GM12878 (cell line): ENCODE measurements around the gene FRG2B. TPM values are rescaled to one million over a fixed set of nuclear protein-coding genes. Genes with fewer than 3 reads are reported as not detected.

Source experiments
- ATAC-seq: fragments of 200-7000 bp; cut with Tn5 transposase; 3 replicates; pipeline ENCODE4 v1.9.1; 2020; ENCODE audit warnings: mild to moderate bottlenecking, moderate library complexity
- BruUV-seq: library from RNA; stranded (reverse); fragments of 400-500 nt; replicated peaks from 2 replicates; lab custom pipeline; 2021; lab: Mats Ljungman, UMichigan
- CTCF ChIA-PET: fragments of 300-600 bp; sonication (Branson Sonifier 250); formaldehyde crosslinking; extraction: SDS; loops from one replicate; lab custom pipeline; 2021; ENCODE audit warnings: inconsistent platforms; lab: Yijun Ruan, JAX
- POLR2A ChIA-PET: fragments of 350-600 bp; formaldehyde crosslinking; extraction: SDS; loops from one replicate; lab custom pipeline; 2021; ENCODE audit warnings: inconsistent platforms; lab: Charles Lee
- RAD21 ChIA-PET: fragments of 300-600 bp; sonication (Branson Sonifier 250); formaldehyde crosslinking; loops from one replicate; lab custom pipeline; 2023; ENCODE audit warnings: antibody characterized with exemption; ENCODE audit not compliant: unreplicated experiment; lab: Charles Lee
- SMC1A ChIA-PET: fragments of 300-600 bp; sonication (Branson Sonifier 250); formaldehyde crosslinking; loops from one replicate; lab custom pipeline; 2023; ENCODE audit not compliant: unreplicated experiment, uncharacterized antibody; lab: Charles Lee
- DNase-seq: peaks from one replicate; pipeline ENCODE4 v3.0.0-alpha.2; 2011; ENCODE audit warnings: low read depth, low spot score
- FAIRE-seq: peaks from 3 replicates; lab custom pipeline; 2011; peaks lifted over from hg19 to GRCh38; lab: Jason Lieb, UNC
- H2AFZ ChIP-seq: 2 replicates; pipeline ENCODE4 v1.6.0; 2011; ENCODE audit warnings: low read depth, low read length, control low read depth; ENCODE audit not compliant: control insufficient read depth
- H3K27ac ChIP-seq: 2 replicates; pipeline ENCODE4 v1.5.1; 2011; ENCODE audit warnings: control low read depth; ENCODE audit not compliant: control insufficient read depth, insufficient read depth
- H3K27me3 ChIP-seq, 2 experiments: replicated peaks in 1 of 2; 2 replicates each; pipeline versions ENCODE4 v1.6.0 to v1.6.1; 2011; ENCODE audit warnings: low read length in 1 of 2; ENCODE audit not compliant: control insufficient read depth in 2 of 2, insufficient read depth in 2 of 2
- H3K36me3 ChIP-seq, 2 experiments: 2 replicates each; pipeline ENCODE4 v1.5.1; 2011; ENCODE audit warnings: low read length in 1 of 2; ENCODE audit not compliant: control insufficient read depth in 2 of 2, insufficient read depth in 2 of 2
- H3K4me1 ChIP-seq: 2 replicates; pipeline ENCODE4 v1.6.1; 2011; ENCODE audit warnings: mild to moderate bottlenecking, low read length, moderate library complexity, mixed read lengths; ENCODE audit not compliant: control insufficient read depth, insufficient read depth
- H3K4me2 ChIP-seq: 2 replicates; pipeline ENCODE4 v1.6.0; 2011; ENCODE audit warnings: control low read depth; ENCODE audit not compliant: control insufficient read depth, insufficient read depth
- H3K4me3 ChIP-seq: fragments of 200-600 bp; sonication (generic); 2 replicates; pipeline ENCODE4 v1.5.1; 2016
- H3K79me2 ChIP-seq: 2 replicates; pipeline ENCODE4 v1.6.0; 2011; ENCODE audit warnings: low read length; ENCODE audit not compliant: control insufficient read depth, insufficient read depth
- H3K9ac ChIP-seq: 2 replicates; pipeline ENCODE4 v1.8.0; 2011; ENCODE audit warnings: low read length, control low read depth, mixed read lengths; ENCODE audit not compliant: control insufficient read depth, insufficient read depth
- H3K9me3 ChIP-seq: replicated peaks from 3 replicates; pipeline ENCODE4 v1.5.1; 2011; ENCODE audit warnings: mild to moderate bottlenecking, low read length; ENCODE audit not compliant: control insufficient read depth, insufficient read depth
- H4K20me1 ChIP-seq: 2 replicates; pipeline ENCODE4 v1.6.0; 2011; ENCODE audit not compliant: control insufficient read depth, insufficient read depth
- BCL11A ChIP-seq: IDR thresholded peaks from 2 replicates; pipeline ENCODE4 v1.6.1; 2011; ENCODE audit warnings: low read depth, low read length
- CREM ChIP-seq: IDR thresholded peaks from 2 replicates; pipeline ENCODE4 v1.6.1; 2014; ENCODE audit warnings: antibody characterized with exemption, low read depth
- DPF2 ChIP-seq: fragments of 450-650 bp; IDR thresholded peaks from 2 replicates; pipeline ENCODE4 v1.6.1; 2017; ENCODE audit warnings: mild to moderate bottlenecking
- EED ChIP-seq: sonication (generic); IDR thresholded peaks from 2 replicates; pipeline ENCODE4 v1.6.1; 2016; ENCODE audit warnings: antibody characterized with exemption, low read depth
- HCFC1 ChIP-seq: fragments of 150-350 bp; IDR thresholded peaks from 2 replicates; pipeline ENCODE4 v1.6.1; 2014; ENCODE audit warnings: low read length
- IKZF1 ChIP-seq: fragments of 450-650 bp; conservative IDR thresholded peaks from 2 replicates; pipeline ENCODE4 v1.6.1; 2017; ENCODE audit warnings: antibody characterized with exemption, mild to moderate bottlenecking
- MEF2B ChIP-seq: fragments of 450-650 bp; IDR thresholded peaks from 2 replicates; pipeline ENCODE4 v1.6.1; 2018; ENCODE audit warnings: mild to moderate bottlenecking, moderate library complexity; ENCODE audit not compliant: partially characterized antibody, poor library complexity, severe bottlenecking
- NR2C1 ChIP-seq: fragments of 450-650 bp; IDR thresholded peaks from 2 replicates; pipeline ENCODE4 v1.6.1; 2017; ENCODE audit warnings: antibody characterized with exemption, mild to moderate bottlenecking, moderate library complexity
- POLR2AphosphoS2 ChIP-seq: IDR thresholded peaks from 2 replicates; pipeline ENCODE4 v1.6.1; 2011; ENCODE audit warnings: low read depth, mild to moderate bottlenecking, low read length, improper control_type of control experiment, moderate library complexity
- SIX5 ChIP-seq: IDR thresholded peaks from 2 replicates; pipeline ENCODE4 v1.6.1; 2011; ENCODE audit warnings: mild to moderate bottlenecking, low read depth, low read length, moderate library complexity; ENCODE audit not compliant: severe bottlenecking
- SMAD1 ChIP-seq: fragments of 450-650 bp; IDR thresholded peaks from 2 replicates; pipeline ENCODE4 v1.6.1; 2018; ENCODE audit warnings: mild to moderate bottlenecking, low read depth; ENCODE audit not compliant: partially characterized antibody
- SMAD5 ChIP-seq: IDR thresholded peaks from 2 replicates; pipeline ENCODE4 v1.6.1; 2016; ENCODE audit warnings: antibody characterized with exemption, low read depth
- ZNF622 ChIP-seq: fragments of 450-650 bp; IDR thresholded peaks from 2 replicates; pipeline ENCODE4 v1.6.1; 2017; ENCODE audit warnings: mild to moderate bottlenecking, inconsistent platforms
- WGBS: methylation state at CpG from one replicate; pipeline ENCODE4 v1.1.6; 2016; ENCODE audit warnings: low lambda C conversion rate; ENCODE audit not compliant: insufficient replicate concordance, insufficient coverage; ENCODE audit errors: missing lambda C conversion rate; 5-methylcytosine and 5-hydroxymethylcytosine counted together
- in situ Hi-C: fragments of 300-500 bp; cut with MboI; formaldehyde crosslinking; loops from 9 replicates; pipeline ENCODE4 v1.14.3; 2018; ENCODE audit warnings: mixed read lengths
- intact Hi-C: fragments of 100-400 bp; cut with micrococcal nuclease; formaldehyde crosslinking; loops from one replicate; pipeline ENCODE4 v1.14.2; 2022; ENCODE audit not compliant: unreplicated experiment
- polyA plus RNA-seq, 11 experiments: library from polyadenylated mRNA; depleted of rRNA in 4 of 11; unstranded in 6 of 11; stranded (reverse) in 5 of 11; fragments of >200 nt; fragmentation: Nextera tagmentation in 4 of 11; fragmentation: Illumina TruSeq in 1 of 11; extraction: Ambion mirVana in 4 of 11; extraction: Trizol in 1 of 11; gene quantifications; 1 replicate in 1 of 11; 2 replicates in 10 of 11; pipeline versions ENCODE4 v1.2.1 to v1.2.3, GENCODE V29; 2011 to 2016; ENCODE audit warnings: inconsistent platforms in 2 of 11, missing spikeins in 2 of 11, low read depth in 1 of 11
- total RNA-seq, 4 experiments: library from RNA; depleted of rRNA in 3 of 4; stranded (reverse); fragments of >200 nt in 3 of 4; fragmentation: Illumina TruSeq in 1 of 4; extraction: Trizol in 1 of 4; gene quantifications; 2 replicates each; pipeline versions ENCODE4 v1.2.1 to v1.2.3, GENCODE V29; 2013 to 2021
- TF ChIP-seq, protein P1 (sequence below): fragments of 450-650 bp; IDR thresholded peaks from 2 replicates; pipeline ENCODE4 v1.6.1; 2017; ENCODE audit warnings: mild to moderate bottlenecking
- TF ChIP-seq, protein P2 (sequence below): fragments of 450-650 bp; IDR thresholded peaks from 2 replicates; pipeline ENCODE4 v1.6.1; 2017; ENCODE audit warnings: mild to moderate bottlenecking, moderate library complexity
- TF ChIP-seq, protein P3 (sequence below): IDR thresholded peaks from 2 replicates; pipeline ENCODE4 v1.6.1; 2011; ENCODE audit warnings: low read depth, mild to moderate bottlenecking, low read length, moderate library complexity, borderline replicate concordance; ENCODE audit errors: extremely low read depth

FRG2B gene
- total and polyA plus RNA-seq, 10 of the 15 experiments (the other 5 are each of a cell fraction or from before 2014, with no cell fraction given): not detected

DNA sequence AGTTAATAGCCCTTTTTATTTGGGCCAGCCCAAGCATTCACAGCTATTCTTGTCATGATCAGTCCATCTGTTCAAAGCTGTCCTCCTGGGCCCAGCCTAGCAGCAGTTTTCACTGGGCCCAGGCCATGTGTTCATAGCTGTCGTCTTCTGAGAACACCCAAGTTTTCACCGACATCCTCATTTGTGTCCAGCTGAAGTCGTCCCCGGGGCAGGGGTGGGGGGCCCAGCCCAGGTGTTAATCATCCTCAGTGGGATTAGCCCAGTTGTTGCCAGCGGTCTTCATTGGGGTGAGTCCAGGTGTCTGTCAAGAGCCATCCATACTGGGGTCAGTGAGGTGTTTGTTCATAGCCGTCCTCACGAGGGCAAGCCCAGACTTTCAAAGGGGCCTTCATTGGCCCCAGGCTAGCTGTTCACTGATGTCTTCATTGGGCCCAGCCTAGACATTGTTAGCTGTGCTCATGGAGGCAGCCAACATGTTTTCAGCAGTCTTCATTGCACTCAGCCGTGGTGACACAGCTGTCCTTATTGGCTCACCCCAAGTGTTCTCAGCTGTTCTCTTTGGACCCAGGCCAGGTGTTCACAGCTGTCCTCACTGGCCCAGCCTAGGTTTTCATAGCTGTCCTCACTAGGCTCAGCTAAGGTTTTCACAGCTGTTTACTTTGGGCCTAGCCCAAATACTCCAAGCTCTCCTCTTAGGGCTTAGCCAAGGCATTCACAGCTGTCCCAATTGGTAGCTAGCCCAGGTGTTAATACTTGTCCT lies 10.0 kb downstream of the FRG2B start:
- Histone ChIP-seq H3K36me3 (no peaks in the 10 kb centered on the region), H3K79me2 (no peaks in the 10 kb centered on the region), H4K20me1 (no peaks in the 10 kb centered on the region), H3K4me1 (no peaks in the 10 kb centered on the region), H3K9me3 (no peaks in the 10 kb centered on the region; the same call in 2 of the 3 replicates), H3K27ac (no peak overlapping the region), H3K4me3 (no peak overlapping the region), H3K9ac (no peak overlapping the region), H2AFZ (no peak overlapping the region), H3K4me2 (no peak overlapping the region), H3K27me3 (no peaks in the 10 kb centered on the region; a peak in 1 of 4 replicates)
- DNase-seq (no peak), FAIRE-seq (no peak), ATAC-seq (no peak)
- in situ Hi-C loops: no loop called here
- no TSS peak for BruUV-seq
- ChIA-PET POLR2A (no interaction called here), CTCF (interaction anchor here (1.0 to 1.3 kb wide), 3 partner anchors 10 to 287 kb away, joined by 3 to 5 read pairs (median 3); no protein-coding TSS in a partner anchor), RAD21 (no interaction called here), SMC1A (no interaction called here)
- WGBS: 65% methylated on average over 8 of the region's 8 CpGs
- intact Hi-C loops: no loop called here
- TF ChIP-seq NR2C1 (no peak), IKZF1 (no peak), CREM (no peak), SMAD5 (no peak), ZNF622 (no peak), DPF2 (no peak), MEF2B (no peak), EED (no peak), BCL11A (no peak), SMAD1 (no peak), HCFC1 (no peak), SIX5 (no peak), POLR2AphosphoS2 (no peak)
- TF ChIP-seq, protein P1, sequence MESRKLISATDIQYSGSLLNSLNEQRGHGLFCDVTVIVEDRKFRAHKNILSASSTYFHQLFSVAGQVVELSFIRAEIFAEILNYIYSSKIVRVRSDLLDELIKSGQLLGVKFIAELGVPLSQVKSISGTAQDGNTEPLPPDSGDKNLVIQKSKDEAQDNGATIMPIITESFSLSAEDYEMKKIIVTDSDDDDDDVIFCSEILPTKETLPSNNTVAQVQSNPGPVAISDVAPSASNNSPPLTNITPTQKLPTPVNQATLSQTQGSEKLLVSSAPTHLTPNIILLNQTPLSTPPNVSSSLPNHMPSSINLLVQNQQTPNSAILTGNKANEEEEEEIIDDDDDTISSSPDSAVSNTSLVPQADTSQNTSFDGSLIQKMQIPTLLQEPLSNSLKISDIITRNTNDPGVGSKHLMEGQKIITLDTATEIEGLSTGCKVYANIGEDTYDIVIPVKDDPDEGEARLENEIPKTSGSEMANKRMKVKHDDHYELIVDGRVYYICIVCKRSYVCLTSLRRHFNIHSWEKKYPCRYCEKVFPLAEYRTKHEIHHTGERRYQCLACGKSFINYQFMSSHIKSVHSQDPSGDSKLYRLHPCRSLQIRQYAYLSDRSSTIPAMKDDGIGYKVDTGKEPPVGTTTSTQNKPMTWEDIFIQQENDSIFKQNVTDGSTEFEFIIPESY: no peak
- TF ChIP-seq, protein P2, sequence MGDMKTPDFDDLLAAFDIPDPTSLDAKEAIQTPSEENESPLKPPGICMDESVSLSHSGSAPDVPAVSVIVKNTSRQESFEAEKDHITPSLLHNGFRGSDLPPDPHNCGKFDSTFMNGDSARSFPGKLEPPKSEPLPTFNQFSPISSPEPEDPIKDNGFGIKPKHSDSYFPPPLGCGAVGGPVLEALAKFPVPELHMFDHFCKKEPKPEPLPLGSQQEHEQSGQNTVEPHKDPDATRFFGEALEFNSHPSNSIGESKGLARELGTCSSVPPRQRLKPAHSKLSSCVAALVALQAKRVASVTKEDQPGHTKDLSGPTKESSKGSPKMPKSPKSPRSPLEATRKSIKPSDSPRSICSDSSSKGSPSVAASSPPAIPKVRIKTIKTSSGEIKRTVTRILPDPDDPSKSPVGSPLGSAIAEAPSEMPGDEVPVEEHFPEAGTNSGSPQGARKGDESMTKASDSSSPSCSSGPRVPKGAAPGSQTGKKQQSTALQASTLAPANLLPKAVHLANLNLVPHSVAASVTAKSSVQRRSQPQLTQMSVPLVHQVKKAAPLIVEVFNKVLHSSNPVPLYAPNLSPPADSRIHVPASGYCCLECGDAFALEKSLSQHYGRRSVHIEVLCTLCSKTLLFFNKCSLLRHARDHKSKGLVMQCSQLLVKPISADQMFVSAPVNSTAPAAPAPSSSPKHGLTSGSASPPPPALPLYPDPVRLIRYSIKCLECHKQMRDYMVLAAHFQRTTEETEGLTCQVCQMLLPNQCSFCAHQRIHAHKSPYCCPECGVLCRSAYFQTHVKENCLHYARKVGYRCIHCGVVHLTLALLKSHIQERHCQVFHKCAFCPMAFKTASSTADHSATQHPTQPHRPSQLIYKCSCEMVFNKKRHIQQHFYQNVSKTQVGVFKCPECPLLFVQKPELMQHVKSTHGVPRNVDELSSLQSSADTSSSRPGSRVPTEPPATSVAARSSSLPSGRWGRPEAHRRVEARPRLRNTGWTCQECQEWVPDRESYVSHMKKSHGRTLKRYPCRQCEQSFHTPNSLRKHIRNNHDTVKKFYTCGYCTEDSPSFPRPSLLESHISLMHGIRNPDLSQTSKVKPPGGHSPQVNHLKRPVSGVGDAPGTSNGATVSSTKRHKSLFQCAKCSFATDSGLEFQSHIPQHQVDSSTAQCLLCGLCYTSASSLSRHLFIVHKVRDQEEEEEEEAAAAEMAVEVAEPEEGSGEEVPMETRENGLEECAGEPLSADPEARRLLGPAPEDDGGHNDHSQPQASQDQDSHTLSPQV: no peak
- TF ChIP-seq, protein P3, sequence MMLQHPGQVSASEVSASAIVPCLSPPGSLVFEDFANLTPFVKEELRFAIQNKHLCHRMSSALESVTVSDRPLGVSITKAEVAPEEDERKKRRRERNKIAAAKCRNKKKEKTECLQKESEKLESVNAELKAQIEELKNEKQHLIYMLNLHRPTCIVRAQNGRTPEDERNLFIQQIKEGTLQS: no peak
